Measurements from ENCODE around the gene UBE2H. TPM values are rescaled to one million over a fixed set of nuclear protein-coding genes. Genes with fewer than 3 reads are reported as not detected.

The UBE2H gene
- total and polyA plus RNA-seq, 10 of the 15 experiments (the other 5 are each of a cell fraction or from before 2014, with no cell fraction given) = 15.6 to 75.5 (median 32.8) TPM

DNA sequence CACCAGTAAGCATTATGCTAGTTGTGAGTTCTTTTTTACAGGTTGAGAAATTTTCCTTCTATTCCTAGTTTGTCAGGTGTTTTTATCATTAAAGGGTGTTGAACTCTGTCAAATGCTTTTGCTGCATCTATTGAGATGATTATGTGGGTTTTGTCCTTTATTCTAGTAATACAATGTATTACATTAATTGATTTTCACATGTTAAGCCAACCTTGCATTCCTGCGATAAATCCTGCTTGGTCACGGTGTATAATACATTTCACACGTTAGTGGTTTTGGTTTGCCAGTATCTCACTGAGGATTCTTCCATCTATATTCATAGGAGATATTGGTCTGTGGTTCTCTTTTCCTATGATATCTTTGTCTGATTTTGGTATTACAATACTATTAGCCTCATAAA is 136.0 kb downstream of the UBE2H start:
- H4K20me1 ChIP-seq (ENCODE audit: control insufficient read depth, insufficient read depth) = no peaks in the 10 kb centered on the region
- 94% methylated on average over 3 of the region's 3 CpGs for WGBS (ENCODE audit: insufficient coverage, insufficient replicate concordance, low lambda C conversion rate, missing lambda C conversion rate)
- SMC1A ChIA-PET (ENCODE audit: uncharacterized antibody, unreplicated experiment) = interaction anchor here (1.1 kb wide), 1 partner anchor 13 kb away, joined by 3 read pairs; no protein-coding TSS in a partner anchor
- no peak for TF ChIP-seq TARDBP (IDR thresholded peaks at IDR 0.05; ENCODE audit: borderline replicate concordance)
- TF ChIP-seq, protein P1, sequence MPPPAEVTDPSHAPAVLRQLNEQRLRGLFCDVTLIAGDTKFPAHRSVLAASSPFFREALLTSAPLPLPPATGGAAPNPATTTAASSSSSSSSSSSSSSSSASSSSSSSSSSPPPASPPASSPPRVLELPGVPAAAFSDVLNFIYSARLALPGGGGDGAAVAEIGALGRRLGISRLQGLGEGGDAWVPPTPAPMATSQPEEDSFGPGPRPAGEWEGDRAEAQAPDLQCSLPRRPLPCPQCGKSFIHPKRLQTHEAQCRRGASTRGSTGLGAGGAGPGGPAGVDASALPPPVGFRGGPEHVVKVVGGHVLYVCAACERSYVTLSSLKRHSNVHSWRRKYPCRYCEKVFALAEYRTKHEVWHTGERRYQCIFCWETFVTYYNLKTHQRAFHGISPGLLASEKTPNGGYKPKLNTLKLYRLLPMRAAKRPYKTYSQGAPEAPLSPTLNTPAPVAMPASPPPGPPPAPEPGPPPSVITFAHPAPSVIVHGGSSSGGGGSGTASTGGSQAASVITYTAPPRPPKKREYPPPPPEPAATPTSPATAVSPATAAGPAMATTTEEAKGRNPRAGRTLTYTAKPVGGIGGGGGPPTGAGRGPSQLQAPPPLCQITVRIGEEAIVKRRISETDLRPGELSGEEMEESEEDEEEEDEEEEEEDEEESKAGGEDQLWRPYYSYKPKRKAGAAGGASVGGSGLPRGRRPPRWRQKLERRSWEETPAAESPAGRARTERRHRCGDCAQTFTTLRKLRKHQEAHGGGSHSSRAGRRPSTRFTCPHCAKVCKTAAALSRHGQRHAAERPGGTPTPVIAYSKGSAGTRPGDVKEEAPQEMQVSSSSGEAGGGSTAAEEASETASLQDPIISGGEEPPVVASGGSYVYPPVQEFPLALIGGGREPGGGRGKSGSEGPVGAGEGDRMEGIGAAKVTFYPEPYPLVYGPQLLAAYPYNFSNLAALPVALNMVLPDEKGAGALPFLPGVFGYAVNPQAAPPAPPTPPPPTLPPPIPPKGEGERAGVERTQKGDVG (CRISPR knock-in tag; IDR thresholded peaks at IDR 0.05) = no peak
- TF ChIP-seq JUNB (IDR thresholded peaks at IDR 0.05) = no peak
- TF ChIP-seq DPF2 (IDR thresholded peaks at IDR 0.05) = no peak
- TF ChIP-seq RAD51 (IDR thresholded peaks at IDR 0.05) = no peak
- no peak for TF ChIP-seq EED (IDR thresholded peaks at IDR 0.05; ENCODE audit: low read depth)
- no peak for TF ChIP-seq BHLHE40 (IDR thresholded peaks at IDR 0.05; ENCODE audit: borderline replicate concordance in 1 of 2, low read depth in 2 of 2, low read length in 1 of 2)
- no peak for TF ChIP-seq WRNIP1 (IDR thresholded peaks at IDR 0.05; ENCODE audit: borderline replicate concordance, low read depth, low read length)
- TF ChIP-seq ZNF274 (IDR thresholded peaks at IDR 0.05; ENCODE audit: insufficient read depth, insufficient read length) = no peak
- TF ChIP-seq SIN3A (IDR thresholded peaks at IDR 0.05; ENCODE audit: low read depth, low read length) = no peak
- no peak for TF ChIP-seq SREBF1 (IDR thresholded peaks at IDR 0.05; ENCODE audit: low read length)
- TF ChIP-seq EGR1 (IDR thresholded peaks at IDR 0.05; ENCODE audit: borderline replicate concordance in 1 of 2, low read depth in 2 of 2, low read length in 2 of 2) = no peak
- no peaks in the 10 kb centered on the region for H3K27me3 ChIP-seq (replicated peaks in 1 of 2; ENCODE audit: control insufficient read depth in 2 of 2, insufficient read depth in 2 of 2, low read length in 1 of 2)
- DNase-seq (ENCODE audit: low read depth, low spot score) = no peak
- intact Hi-C loops (cut with micrococcal nuclease; ENCODE audit: unreplicated experiment) (no loop called here), in situ Hi-C loops (cut with MboI) (no loop called here)
- H2AFZ ChIP-seq (ENCODE audit: control insufficient read depth, low read depth, low read length) = no peak overlapping the region
- H3K36me3 ChIP-seq (ENCODE audit: control insufficient read depth in 2 of 2, insufficient read depth in 2 of 2, low read length in 1 of 2) = no peaks in the 10 kb centered on the region
- no TSS peak for BruUV-seq (replicated peaks)
- POLR2A ChIA-PET = no interaction called here
- H3K4me1 ChIP-seq (ENCODE audit: control insufficient read depth, insufficient read depth, low read length) = no peaks in the 10 kb centered on the region
- H3K4me3 ChIP-seq = no peak overlapping the region
- no peak overlapping the region for H3K27ac ChIP-seq (ENCODE audit: control insufficient read depth, insufficient read depth)
- no peak overlapping the region for H3K9ac ChIP-seq (ENCODE audit: control insufficient read depth, insufficient read depth, low read length)
- no peak for FAIRE-seq
- no peak for ATAC-seq
- peaks cover 1% of the 10 kb centered on the region; the same call in 1 of the 3 replicates for H3K9me3 ChIP-seq (replicated peaks; ENCODE audit: control insufficient read depth, insufficient read depth, low read length)
- no peaks in the 10 kb centered on the region for H3K79me2 ChIP-seq (ENCODE audit: control insufficient read depth, insufficient read depth, low read length)
- RAD21 ChIA-PET (ENCODE audit: unreplicated experiment) = no interaction called here
- H3K4me2 ChIP-seq (ENCODE audit: control insufficient read depth, insufficient read depth) = no peak overlapping the region
- CTCF ChIA-PET = interaction anchor here (1.4 kb wide), 1 partner anchor 8 kb away, joined by 6 read pairs; no protein-coding TSS in a partner anchor

All from GM12878 (cell line).